Measurements from ENCODE around the gene P2RX3. TPM values are rescaled to one million over a fixed set of nuclear protein-coding genes. Genes with fewer than 3 reads are reported as not detected.
A peak's percentile ranks its signal among the peaks of the same experiment; 100 is the strongest.
"Not testable (repeated sequence)": the region's sequence is repeated elsewhere in the genome, so short reads cannot be mapped to it uniquely, and the experiment has no call there.

The P2RX3 gene
- total RNA-seq, 2 donors from 2014 or later = not detected

DNA sequence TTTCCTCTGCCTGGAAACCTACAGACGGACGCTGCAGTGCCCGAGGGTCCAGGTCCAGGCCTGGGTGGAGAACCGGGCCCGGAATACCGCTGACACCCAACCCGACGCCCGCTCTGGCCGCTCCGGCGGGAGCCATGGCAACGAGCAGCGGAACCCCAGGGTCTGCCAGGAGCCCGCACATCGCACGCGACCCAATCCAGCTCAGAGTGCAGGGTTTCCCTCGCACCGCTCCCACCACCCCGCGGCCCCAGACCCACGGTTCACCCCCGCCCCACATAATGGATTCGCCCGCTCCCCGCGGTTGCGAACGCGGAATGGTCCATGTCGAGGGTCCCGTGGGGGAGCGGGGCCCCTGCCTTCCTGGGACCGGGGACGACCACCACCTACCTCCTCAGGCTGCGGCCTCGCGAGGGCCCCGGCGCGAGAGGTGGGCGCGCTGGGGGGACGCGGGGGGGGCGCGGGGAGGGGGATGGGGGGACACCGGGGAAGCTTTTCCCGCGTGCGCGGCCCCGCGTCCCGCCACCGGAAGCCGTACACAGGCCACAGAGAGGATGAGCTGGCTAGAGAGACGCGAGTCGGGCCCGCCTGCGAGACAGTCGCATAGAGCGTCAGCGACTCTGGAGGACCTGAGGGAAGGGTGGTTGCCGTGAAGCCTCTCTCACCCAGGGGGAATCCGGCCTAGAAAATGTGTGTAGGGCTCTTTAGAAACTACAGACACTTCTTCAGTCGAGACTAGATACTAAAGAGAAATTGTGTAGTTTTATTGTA lies 2.6 kb upstream of the P2RX3 start, which contains the start of gene SSRP1:
TSS of gene SSRP1 (minus strand) at position 550 of the 768 bp plus-strand sequence. CDS start 771 bp downstream, outside the sequence.
- DNase-seq (ENCODE audit: low spot score in 2 of 2) (peak; percentile 82 to 83), ATAC-seq (peak; percentile 97 to 99)
- peaks cover 9 to 27% of the 10 kb centered on the region in 2 donors for H3K36me3 Mint-ChIP-seq
- peak within 1 kb of the TSS; percentile 97 to 99 for H3K27ac Mint-ChIP-seq
- H3K9me3 Mint-ChIP-seq = no peaks in the 10 kb centered on the region

DNA sequence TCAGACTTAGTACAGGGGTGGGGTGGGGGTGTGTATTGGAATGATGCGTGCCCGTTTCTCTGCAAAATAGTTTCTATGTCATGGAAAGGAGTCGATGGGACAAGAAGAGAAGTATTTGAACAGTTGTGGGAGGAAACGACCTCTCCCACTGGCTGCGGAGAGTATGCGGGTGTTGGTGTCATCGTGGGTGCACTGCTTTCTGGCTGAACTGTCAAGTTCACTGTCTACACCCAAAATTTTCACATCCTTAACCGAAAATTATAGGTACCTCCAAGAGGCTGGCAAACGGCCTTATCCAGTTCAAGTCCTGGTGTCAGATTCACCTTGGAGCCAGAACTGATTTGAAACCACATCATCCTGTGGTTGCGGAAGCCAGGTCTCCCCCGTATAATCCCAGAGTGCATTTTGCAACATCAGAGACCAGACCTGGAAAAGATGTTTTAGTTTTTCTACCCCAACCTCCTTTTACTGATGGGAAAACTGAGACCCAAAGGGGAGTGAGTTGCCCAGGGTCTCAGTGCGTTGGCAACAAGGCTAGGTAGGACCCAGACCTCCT lies 2.0 kb upstream of the P2RX3 start:
- H3K27ac Mint-ChIP-seq = peak overlapping the region; percentile 97 to 99
- DNase-seq (ENCODE audit: low spot score in 2 of 2) = no peak

DNA sequence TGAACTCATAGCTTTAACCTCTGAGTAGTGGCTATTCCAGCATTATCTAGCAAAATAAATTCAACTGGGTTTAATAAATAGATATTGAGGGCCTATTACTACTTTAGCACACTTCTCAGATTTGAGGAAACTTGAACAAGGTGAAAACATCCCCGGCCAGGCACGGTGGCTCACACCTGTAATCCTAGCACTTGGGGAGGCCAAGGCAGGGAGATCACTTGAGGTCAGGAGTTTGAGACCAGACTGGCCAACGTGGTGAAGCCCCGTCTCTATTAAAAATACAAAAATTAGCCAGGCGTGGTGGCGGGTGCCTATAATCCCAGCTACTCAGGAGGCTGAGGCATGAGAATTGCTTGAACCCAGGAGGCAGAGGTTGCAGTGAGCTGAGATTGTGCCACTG lies 1.3 kb upstream of the P2RX3 start:
- H3K9me3 Mint-ChIP-seq; DNase-seq (ENCODE audit: low spot score in 2 of 2); ATAC-seq: not testable (repeated sequence)
- peaks cover 9 to 22% of the 10 kb centered on the region in 2 donors for H3K36me3 Mint-ChIP-seq
- peak overlapping the region in 1 of 2 donors; percentile 97 for H3K27ac Mint-ChIP-seq

More for the DNA sequence above, 2.0 kb upstream of the P2RX3 start:
- peak in 1 of 2 donors; percentile 43 for ATAC-seq
- peaks cover 9 to 22% of the 10 kb centered on the region in 2 donors for H3K36me3 Mint-ChIP-seq
- H3K9me3 Mint-ChIP-seq = no peaks in the 10 kb centered on the region

DNA sequence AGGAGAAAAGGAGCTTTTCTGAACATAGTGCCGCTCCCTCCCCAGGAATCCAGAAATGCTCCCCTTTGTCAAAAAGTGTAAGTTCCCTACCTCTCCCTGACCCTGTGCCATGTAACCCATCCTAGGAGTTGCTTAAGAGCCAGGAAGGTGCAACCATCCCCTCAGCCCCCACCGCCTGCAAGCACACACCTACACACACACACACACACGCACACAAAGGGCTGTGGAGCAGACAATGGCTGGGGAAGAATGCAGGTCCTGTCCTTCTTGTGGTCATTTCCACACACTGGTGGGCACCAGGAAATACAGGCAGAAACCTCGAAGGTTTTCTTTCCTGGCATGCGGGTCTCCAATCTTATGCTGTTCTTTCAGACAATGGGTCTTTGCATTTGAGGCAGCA lies 1.2 kb downstream of the P2RX3 start:
- Mint-ChIP-seq H3K9me3 (no peaks in the 10 kb centered on the region), H3K27ac (no peak overlapping the region), H3K36me3 (peaks cover 9% of the 10 kb centered on the region in 2 donors)
- no peak for ATAC-seq
- no peak for DNase-seq (ENCODE audit: low spot score in 2 of 2)

DNA sequence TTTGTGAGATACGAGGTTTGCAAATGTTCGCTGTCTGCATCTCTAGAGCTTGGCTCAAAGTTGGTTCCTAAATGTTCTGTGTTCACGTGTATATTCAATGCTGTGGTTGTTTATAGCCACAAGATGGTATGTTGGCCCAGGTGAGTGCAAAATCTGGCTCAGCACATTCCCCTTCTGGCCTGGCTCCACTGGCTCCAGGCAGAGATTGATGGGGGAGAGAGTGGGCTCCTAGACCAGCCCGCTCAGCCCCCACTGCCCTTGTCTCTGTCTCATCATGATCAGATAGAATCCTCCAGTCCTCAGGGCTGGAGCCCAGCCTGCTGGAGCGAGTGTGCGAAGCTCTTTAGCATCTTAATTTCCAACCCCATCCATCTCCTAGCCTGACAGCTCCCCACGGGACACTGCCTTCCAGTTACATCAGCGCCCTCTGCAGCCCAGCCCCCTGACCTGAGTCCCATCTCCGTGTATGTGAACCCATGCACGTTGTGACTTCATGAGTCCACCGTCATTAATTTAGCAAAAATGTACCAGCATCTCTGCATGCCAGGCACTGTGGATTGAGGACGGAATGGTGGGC lies 2.0 kb downstream of the P2RX3 start:
- Mint-ChIP-seq H3K36me3 (peaks cover under 1 to 6% of the 10 kb centered on the region in 2 donors), H3K27ac (no peak overlapping the region), H3K9me3 (no peaks in the 10 kb centered on the region)
- ATAC-seq = no peak
- DNase-seq (ENCODE audit: low spot score in 2 of 2) = no peak

DNA sequence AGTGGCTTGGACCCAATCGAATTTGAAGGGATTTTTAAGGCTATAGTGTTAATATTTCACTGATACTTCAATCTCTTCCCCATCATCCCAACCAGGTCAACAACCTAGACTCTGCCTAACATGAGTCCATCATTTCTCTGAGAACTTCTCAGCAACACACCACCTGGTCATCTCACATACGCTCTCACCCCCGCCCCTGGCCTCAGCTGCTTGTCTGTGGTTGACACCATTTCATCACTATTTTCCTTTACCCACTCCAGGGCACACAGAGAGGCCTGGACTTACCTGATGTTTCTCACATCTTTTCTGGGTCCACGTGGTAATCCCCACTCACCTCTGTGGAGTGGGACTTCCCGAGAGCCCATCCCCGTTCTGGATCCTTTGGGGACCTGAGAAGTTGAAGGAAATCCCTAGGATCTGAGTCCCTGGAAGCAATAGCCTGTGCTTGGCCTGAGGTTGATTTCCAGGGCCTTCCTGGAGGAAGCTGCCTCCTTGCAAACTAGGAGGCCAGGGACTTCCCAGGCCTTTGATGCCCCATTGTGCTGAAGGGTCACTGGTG lies 3.2 kb downstream of the P2RX3 start:
- no peak for DNase-seq (ENCODE audit: low spot score in 2 of 2)
- H3K36me3 Mint-ChIP-seq = no peaks in the 10 kb centered on the region
- no peaks in the 10 kb centered on the region for H3K9me3 Mint-ChIP-seq
- ATAC-seq = no peak
- H3K27ac Mint-ChIP-seq = no peak overlapping the region

DNA sequence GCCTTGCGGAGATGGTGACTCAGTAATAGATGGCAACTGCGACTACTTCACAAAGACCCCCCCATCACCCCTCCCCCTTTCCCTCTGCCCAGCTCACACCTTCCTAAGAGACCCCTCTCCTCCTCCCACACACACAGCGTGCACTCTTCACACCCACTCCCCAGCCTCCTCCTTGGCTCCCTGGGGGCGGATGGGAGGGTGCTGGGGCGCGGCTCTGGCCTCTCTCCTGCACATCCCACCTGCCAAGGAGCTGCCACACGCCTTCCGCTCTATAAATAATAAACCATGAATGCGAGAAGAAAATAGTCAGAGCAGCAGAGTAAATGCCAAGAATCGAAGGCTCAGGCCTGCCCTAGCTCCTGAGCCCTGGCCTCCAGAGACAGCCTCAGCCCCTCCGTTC lies 4.5 kb downstream of the P2RX3 start:
- H3K27ac Mint-ChIP-seq = peak overlapping the region in 1 of 2 donors; percentile 37
- no peak for DNase-seq (ENCODE audit: low spot score in 2 of 2)
- no peaks in the 10 kb centered on the region for H3K9me3 Mint-ChIP-seq
- no peak for ATAC-seq
- H3K36me3 Mint-ChIP-seq = no peaks in the 10 kb centered on the region

DNA sequence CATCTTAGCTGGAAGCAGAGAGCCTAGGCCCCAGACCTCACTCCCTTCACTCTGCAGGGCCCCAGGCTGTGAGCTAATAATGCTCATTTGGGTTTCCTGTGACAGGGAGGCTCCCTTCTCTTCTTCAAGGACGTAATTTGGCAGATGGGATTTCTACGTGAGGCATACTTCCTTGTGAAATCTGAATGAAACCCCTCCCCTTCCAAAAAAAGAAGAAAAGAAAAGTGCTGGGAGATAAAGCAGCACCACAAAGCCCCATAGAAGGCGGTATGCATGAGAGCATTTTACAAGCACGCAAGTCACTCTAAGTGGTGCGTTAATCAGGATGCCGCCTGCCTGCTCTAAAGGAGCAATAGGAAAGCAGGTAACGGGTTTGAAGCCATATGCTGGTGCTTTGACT lies 5.7 kb downstream of the P2RX3 start:
- no peaks in the 10 kb centered on the region for H3K9me3 Mint-ChIP-seq
- H3K36me3 Mint-ChIP-seq = no peaks in the 10 kb centered on the region
- no peak for ATAC-seq
- no peak overlapping the region for H3K27ac Mint-ChIP-seq
- no peak for DNase-seq (ENCODE audit: low spot score in 2 of 2)

GRCh38 chr11:57344826-57345225 lies 6.7 kb downstream of the P2RX3 start:
- Mint-ChIP-seq H3K27ac (no peak overlapping the region), H3K36me3 (no peaks in the 10 kb centered on the region), H3K9me3 (no peaks in the 10 kb centered on the region)
- DNase-seq (ENCODE audit: low spot score in 2 of 2) = no peak
- no peak for ATAC-seq

DNA sequence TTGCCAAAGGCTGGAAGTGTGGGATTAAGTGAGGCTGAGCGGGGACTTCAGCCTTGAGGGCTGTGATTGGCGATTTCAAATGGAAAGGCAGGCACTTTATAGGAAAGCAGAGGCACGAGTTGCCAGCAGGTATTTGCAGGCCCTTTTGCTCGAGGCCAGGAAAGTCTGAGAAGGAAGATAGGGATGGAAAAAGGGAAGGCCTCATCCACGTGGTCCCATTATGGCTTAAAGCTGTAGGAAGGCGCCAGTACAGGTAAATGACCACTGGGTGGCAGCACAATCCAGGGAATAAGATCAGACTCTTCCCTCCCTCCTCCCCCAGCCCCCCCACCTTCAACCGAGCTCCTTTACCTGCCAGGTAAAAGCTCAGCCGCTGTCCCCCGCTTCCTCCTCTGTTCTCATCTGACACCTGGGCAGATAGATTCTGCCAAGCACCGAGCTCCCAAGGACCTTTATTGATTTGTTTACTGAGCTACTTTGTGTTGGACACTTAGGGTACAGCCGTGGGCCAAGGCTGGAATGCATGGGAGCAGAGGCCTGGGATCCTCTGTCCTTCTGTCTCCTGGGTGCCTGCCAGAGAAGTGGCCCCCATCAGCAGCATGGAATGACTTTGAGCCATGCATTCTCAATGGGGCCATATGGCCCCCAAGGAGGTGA lies 7.5 kb downstream of the P2RX3 start:
- Mint-ChIP-seq H3K27ac (no peak overlapping the region), H3K9me3 (no peaks in the 10 kb centered on the region), H3K36me3 (no peaks in the 10 kb centered on the region)
- ATAC-seq (peak; percentile 79 to 85), DNase-seq (ENCODE audit: low spot score in 2 of 2) (peak in 1 of 2 donors; percentile 66)

DNA sequence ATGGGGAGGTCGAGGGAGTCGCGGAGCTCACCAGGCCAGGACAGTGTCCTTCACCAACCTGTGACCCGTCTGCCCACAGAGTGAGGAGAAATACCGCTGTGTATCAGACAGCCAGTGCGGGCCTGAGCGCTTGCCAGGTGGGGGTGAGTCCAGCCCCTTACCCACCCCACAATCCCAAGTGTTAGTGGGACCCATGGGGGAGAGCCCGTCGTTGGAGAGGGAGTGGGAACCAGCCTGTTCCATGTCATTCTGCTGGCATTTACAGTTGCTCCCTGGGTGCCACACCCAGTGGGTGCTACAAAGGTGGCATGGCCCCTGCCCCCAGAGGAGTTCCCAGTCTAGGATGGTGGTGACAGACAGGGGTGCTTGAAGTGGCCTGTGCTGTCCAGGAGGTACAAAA lies 9.2 kb downstream of the P2RX3 start:
- no peak overlapping the region for H3K27ac Mint-ChIP-seq
- ATAC-seq (no peak), DNase-seq (ENCODE audit: low spot score in 2 of 2) (no peak)

GRCh38 chr11:57348052-57348451 lies 9.9 kb downstream of the P2RX3 start:
- no peak for DNase-seq (ENCODE audit: low spot score in 2 of 2)
- Mint-ChIP-seq H3K36me3 (peaks cover 0 to 7% of the 10 kb centered on the region in 2 donors), H3K27ac (no peak overlapping the region), H3K9me3 (peaks cover 0 to 6% of the 10 kb centered on the region in 2 donors)
- no peak for ATAC-seq

More for the DNA sequence above, 9.2 kb downstream of the P2RX3 start:
- H3K9me3 Mint-ChIP-seq = peaks cover 0 to 6% of the 10 kb centered on the region in 2 donors
- H3K36me3 Mint-ChIP-seq = peaks cover 0 to 7% of the 10 kb centered on the region in 2 donors

DNA sequence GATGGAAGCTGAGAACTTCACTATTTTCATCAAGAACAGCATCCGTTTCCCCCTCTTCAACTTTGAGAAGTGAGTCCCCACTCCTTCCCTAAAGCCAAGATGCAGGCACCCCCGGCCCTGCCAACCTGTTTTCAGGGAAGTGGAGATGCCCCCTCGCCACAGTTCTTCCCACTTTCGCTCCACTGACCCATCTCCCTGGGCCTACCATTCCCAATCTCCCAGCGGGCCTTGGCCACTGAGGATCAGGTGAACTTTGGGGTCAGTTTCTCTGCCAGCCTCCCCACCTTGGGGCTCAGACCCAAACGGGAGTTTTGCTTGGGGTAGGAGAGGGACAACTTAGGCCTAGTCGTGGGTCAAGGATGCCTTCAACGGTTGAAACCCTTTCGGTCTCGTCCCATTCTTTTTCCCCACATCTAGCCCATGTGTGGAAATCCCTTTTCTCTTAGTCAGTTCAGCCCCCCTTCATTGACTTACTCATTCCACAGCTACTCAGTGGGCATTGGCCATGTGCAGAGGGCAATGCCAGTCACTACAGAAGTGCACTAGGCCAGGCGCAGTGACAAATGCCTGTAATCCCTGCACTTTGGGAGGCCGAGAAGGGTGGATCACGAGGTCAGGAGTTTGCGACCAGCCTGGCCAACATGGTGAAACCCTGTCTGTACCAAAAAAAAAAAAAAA lies 10.6 kb downstream of the P2RX3 start:
- no peak overlapping the region for H3K27ac Mint-ChIP-seq
- H3K36me3 Mint-ChIP-seq = peaks cover 0 to 7% of the 10 kb centered on the region in 2 donors
- no peak for DNase-seq (ENCODE audit: low spot score in 2 of 2)
- peaks cover 0 to 6% of the 10 kb centered on the region in 2 donors for H3K9me3 Mint-ChIP-seq
- ATAC-seq = no peak

- DNase-seq (ENCODE audit: low spot score in 2 of 2) = peak; percentile 68 to 76
- Mint-ChIP-seq H3K27ac (no peak overlapping the region), H3K9me3 (peaks cover 0 to 6% of the 10 kb centered on the region in 2 donors), H3K36me3 (peaks cover 0 to 7% of the 10 kb centered on the region in 2 donors)
- peak; percentile 68 to 73 for ATAC-seq
These were observed 11.5 kb downstream of the P2RX3 start for GRCh38 chr11:57349491-57350274.

DNA sequence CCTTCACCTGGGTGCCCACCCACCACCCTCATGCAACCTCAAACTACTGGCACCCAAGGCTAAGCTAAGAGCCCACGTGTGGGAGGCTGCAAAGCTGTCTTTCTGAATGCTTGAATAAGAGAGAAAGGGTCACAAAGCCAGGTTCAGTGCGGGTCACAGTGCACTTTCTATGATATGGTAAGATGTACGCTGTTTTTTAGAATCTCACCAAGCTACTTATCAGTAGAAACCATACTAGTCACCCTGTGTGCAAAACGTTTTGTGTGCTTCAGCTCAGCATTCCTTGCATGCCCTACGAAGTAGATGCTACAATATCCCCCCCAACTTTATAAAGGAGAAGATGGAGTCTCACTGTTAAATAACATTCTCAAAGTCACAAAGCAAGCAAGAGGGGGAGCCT lies 14.9 kb downstream of the P2RX3 start:
- DNase-seq (ENCODE audit: low spot score in 2 of 2) = no peak
- peaks cover 0 to 7% of the 10 kb centered on the region in 2 donors for H3K36me3 Mint-ChIP-seq
- ATAC-seq = no peak
- no peak overlapping the region for H3K27ac Mint-ChIP-seq
- peaks cover 0 to 6% of the 10 kb centered on the region in 2 donors for H3K9me3 Mint-ChIP-seq

All from activated naive CD4-positive, alpha-beta T cell treated with anti-CD3 and anti-CD28 coated beads, Interleukin-2, amount 50 U/mL, for 72 hours (primary cell).